Colonic mucosa (tissue), 4 donors: Measurements from ENCODE around the gene CITED4. TPM values are rescaled to one million over a fixed set of nuclear protein-coding genes. Genes with fewer than 3 reads are reported as not detected.

Experiments
- DNase-seq: peaks from one replicate; pipeline ENCODE4 v3.0.0-alpha.2; 2020
- H3K27ac ChIP-seq: fragments of 200-600 bp; one replicate; pipeline ENCODE4 v1.8.0; 2021
- H3K27me3 ChIP-seq: fragments of 200-600 bp; one replicate; pipeline ENCODE4 v1.8.0; 2021
- H3K36me3 ChIP-seq: fragments of 200-600 bp; one replicate; pipeline ENCODE4 v1.8.0; 2021
- H3K4me1 ChIP-seq: fragments of 200-600 bp; one replicate; pipeline ENCODE4 v1.8.0; 2021; ENCODE audit warnings: mild to moderate bottlenecking
- H3K4me3 ChIP-seq: fragments of 200-600 bp; one replicate; pipeline ENCODE4 v1.8.0; 2021
- H3K9ac ChIP-seq, 2 donors: one replicate each; pipeline ENCODE4 v1.7.0; 2013; ENCODE audit warnings: control low read depth in 2 of 2, low read depth in 2 of 2, low read length in 2 of 2
- H3K9me3 ChIP-seq: fragments of 200-600 bp; one replicate; pipeline ENCODE4 v1.8.0; 2021
- CTCF ChIP-seq: fragments of 200-600 bp; IDR thresholded peaks from one replicate; pipeline ENCODE4 v1.8.0; 2022; ENCODE audit warnings: antibody characterized with exemption, mild to moderate bottlenecking
- intact Hi-C: fragments of 100-400 bp; cut with DNase I; formaldehyde crosslinking; loops from one replicate; pipeline ENCODE4 v1.14.1; 2022
- total RNA-seq, 2 donors: library from RNA; stranded (reverse); fragmentation: NEBNext Ultra II Directional in 1 of 2; extraction: Animal tissue kit (Norgen Biotek cat#: 25700) in 1 of 2; gene quantifications; one replicate each; pipeline ENCODE4 v1.2.1, GENCODE V29; 2021
- donor health status: healthy.
- donor health status: DM: no; HTN: no; CAD: no.
- donor health status: DM: no; HTN: no; CAD: no.

Gene CITED4
- total RNA-seq, 2 donors from 2014 or later: 3.4 to 5.8 TPM

DNA sequence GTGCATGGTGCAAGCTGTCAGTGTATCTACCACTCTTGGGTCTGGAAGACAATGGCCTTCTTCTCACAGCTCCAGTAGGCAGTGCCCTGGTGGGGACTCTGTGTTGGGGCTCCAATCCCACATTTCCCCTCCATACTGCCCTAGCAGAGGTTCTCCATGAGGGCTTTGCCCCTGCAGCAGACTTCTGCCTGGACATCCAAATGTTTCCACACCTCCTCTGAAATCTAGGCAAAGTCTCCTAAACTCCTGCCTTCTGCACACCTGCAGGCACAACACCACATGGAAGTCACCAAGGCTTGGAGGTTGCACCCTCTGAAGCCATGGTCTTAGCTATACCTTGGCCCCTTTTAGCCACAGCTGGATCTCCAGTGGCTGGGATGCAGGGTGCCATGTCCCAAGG is 31.8 kb upstream of the CITED4 start:
- no peak overlapping the region for H3K27ac ChIP-seq
- no peaks in the 10 kb centered on the region for H3K9me3 ChIP-seq
- H3K4me1 ChIP-seq: no peaks in the 10 kb centered on the region
- no peak for DNase-seq
- intact Hi-C loops: no loop called here
- H3K4me3 ChIP-seq: no peak overlapping the region
- H3K27me3 ChIP-seq: no peaks in the 10 kb centered on the region
- TF ChIP-seq CTCF: no peak
- no peak overlapping the region for H3K9ac ChIP-seq
- H3K36me3 ChIP-seq: no peaks in the 10 kb centered on the region

- H3K27ac ChIP-seq: no peak overlapping the region
- H3K36me3 ChIP-seq: no peaks in the 10 kb centered on the region
- no peak for DNase-seq
- H3K27me3 ChIP-seq: no peaks in the 10 kb centered on the region
- no peaks in the 10 kb centered on the region for H3K9me3 ChIP-seq
- no peak for TF ChIP-seq CTCF
- no peak overlapping the region for H3K9ac ChIP-seq
- H3K4me3 ChIP-seq: no peak overlapping the region
- intact Hi-C loops: no loop called here
- H3K4me1 ChIP-seq: no peaks in the 10 kb centered on the region
Measured at GRCh38 chr1:40892354-40892753, 30.2 kb upstream of the CITED4 start.

DNA sequence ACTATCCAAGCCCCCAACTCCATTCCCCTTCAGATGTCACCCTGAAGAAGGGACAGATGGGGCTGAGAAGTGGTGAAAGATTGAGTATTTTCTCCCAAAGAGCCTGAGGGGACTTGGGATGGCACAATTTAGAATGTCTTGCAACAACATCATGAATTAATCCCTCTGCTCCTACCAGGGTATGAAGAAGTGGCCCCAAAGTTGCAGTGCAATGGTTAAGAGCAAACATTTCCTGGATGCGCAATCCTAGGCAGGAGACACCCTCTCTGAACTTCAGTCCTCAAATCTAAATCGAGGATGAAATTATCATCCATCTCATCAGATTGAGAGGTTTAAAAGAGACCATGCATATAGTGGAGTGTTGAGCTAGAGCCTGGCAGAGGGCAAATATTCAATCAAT is 28.6 kb upstream of the CITED4 start:
- Histone ChIP-seq H3K36me3 (no peaks in the 10 kb centered on the region), H3K9ac (no peak overlapping the region), H3K4me3 (no peak overlapping the region), H3K4me1 (no peaks in the 10 kb centered on the region), H3K9me3 (no peaks in the 10 kb centered on the region), H3K27ac (no peak overlapping the region), H3K27me3 (no peaks in the 10 kb centered on the region)
- TF ChIP-seq CTCF: no peak
- intact Hi-C loops: no loop called here
- no peak for DNase-seq

DNA sequence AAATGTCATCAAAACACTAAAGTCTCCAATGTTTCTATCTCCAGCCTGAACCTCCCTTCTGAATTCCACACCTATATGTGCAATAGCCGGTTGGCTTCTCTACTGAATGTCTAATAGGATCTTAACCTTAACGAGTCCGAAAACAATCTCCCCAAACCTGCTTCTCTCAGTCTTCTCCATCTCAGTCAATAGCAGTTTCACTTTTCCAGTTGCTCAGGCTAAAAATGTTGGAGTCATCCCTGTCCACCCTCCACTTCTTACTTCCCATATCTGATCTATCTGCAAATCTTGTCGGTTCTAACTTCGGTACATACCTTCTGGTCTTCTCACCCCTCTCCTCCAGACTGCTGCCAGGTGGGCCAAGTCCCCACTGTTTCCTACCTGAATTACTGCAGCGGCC is 25.5 kb upstream of the CITED4 start:
- Histone ChIP-seq H3K9ac (no peak overlapping the region), H3K27ac (no peak overlapping the region), H3K4me1 (no peaks in the 10 kb centered on the region), H3K4me3 (no peak overlapping the region), H3K36me3 (no peaks in the 10 kb centered on the region), H3K27me3 (peaks cover 14% of the 10 kb centered on the region), H3K9me3 (no peaks in the 10 kb centered on the region)
- DNase-seq: no peak
- intact Hi-C loops: no loop called here
- no peak for TF ChIP-seq CTCF

DNA sequence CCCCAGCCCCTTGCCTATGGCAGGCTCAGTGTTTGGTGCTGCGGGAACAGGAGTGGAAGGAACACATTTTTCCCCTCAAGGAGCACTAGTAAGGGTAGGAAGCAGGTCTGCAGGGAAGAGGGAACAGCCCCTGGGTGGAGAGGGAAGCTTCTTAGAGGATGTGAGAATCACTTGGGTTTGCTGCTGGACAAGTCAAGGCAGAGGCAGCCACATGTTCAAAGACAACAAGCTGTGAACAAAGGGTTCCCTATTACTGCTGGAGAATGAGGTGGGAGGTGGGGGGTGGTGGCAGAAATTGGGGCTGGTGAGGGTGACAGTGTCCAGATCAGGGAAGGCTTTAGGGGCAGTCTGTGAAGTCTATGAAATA is 24.8 kb upstream of the CITED4 start:
- DNase-seq: no peak
- no peak for TF ChIP-seq CTCF
- H3K4me1 ChIP-seq: no peaks in the 10 kb centered on the region
- H3K9me3 ChIP-seq: no peaks in the 10 kb centered on the region
- peaks cover 14% of the 10 kb centered on the region for H3K27me3 ChIP-seq
- no peak overlapping the region for H3K9ac ChIP-seq
- intact Hi-C loops: no loop called here
- no peaks in the 10 kb centered on the region for H3K36me3 ChIP-seq
- no peak overlapping the region for H3K4me3 ChIP-seq
- no peak overlapping the region for H3K27ac ChIP-seq
